Large intestine (tissue), 12 donors: ENCODE results near the gene JUND. TPM values are rescaled to one million over a fixed set of nuclear protein-coding genes. Genes with fewer than 3 reads are reported as not detected.
"Not testable (repeated sequence)": the region's sequence is repeated elsewhere in the genome, so short reads cannot be mapped to it uniquely, and the experiment has no call there.

Experiments
- DNase-seq, 2 donors: peaks; one replicate each; pipeline versions ENCODE4 v3.0.0 to v3.0.0-alpha.2; 2013
- H3K27ac ChIP-seq: one replicate; pipeline ENCODE4 v1.5.1; 2013; ENCODE audit warnings: low read length
- H3K27me3 ChIP-seq: 2 replicates; pipeline ENCODE4 v1.6.1; 2013; ENCODE audit warnings: low read length; ENCODE audit not compliant: control insufficient read depth, insufficient read depth
- H3K36me3 ChIP-seq: 2 replicates; pipeline ENCODE4 v1.6.1; 2013; ENCODE audit warnings: low read length; ENCODE audit not compliant: control insufficient read depth, insufficient read depth
- H3K4me1 ChIP-seq: one replicate; pipeline ENCODE4 v1.6.1; 2013; ENCODE audit warnings: low read length; ENCODE audit not compliant: control insufficient read depth, insufficient read depth
- H3K4me3 ChIP-seq: one replicate; pipeline ENCODE4 v1.5.1; 2013; ENCODE audit warnings: low read length
- H3K9me3 ChIP-seq: one replicate; pipeline ENCODE4 v1.6.1; 2013; ENCODE audit warnings: mild to moderate bottlenecking, low read depth, low read length, moderate library complexity; ENCODE audit not compliant: control insufficient read depth
- WGBS: methylation state at CpG from one replicate; pipeline ENCODE4 v1.1.5; 2013; ENCODE audit warnings: low lambda C conversion rate; ENCODE audit not compliant: insufficient coverage; 5-methylcytosine and 5-hydroxymethylcytosine counted together
- long read RNA-seq, 11 donors: transcript quantifications; one replicate each; lab custom pipeline, GENCODE V29; 2026
- polyA plus RNA-seq: library from polyadenylated mRNA; unstranded; fragments of 120-200 nt; gene quantifications from one replicate; pipeline ENCODE4 v1.2.1, GENCODE V29; 2013

JUND gene
- polyA plus RNA-seq, result 163 TPM
- long read RNA-seq, donor 1, transcript JUND-201 (1 exons, 1,863 nt), result major isoform, 214 of 214 reads
- long read RNA-seq, donor 1, partial matches to known transcripts, result 0 of 214 reads
- long read RNA-seq, donor 1, other reads (novel, unspliced or antisense), result 0 of 214 reads
- long read RNA-seq, donor 2, transcript JUND-201 (1 exons, 1,863 nt), result major isoform, 481 of 481 reads
- long read RNA-seq, donor 2, partial matches to known transcripts, result 0 of 481 reads
- long read RNA-seq, donor 2, other reads (novel, unspliced or antisense), result 0 of 481 reads
- long read RNA-seq, donor 3, result 0 reads
- long read RNA-seq, donor 4, transcript JUND-201 (1 exons, 1,863 nt), result major isoform, 51 of 51 reads
- long read RNA-seq, donor 4, partial matches to known transcripts, result 0 of 51 reads
- long read RNA-seq, donor 4, other reads (novel, unspliced or antisense), result 0 of 51 reads
- long read RNA-seq, donor 5, transcript JUND-201 (1 exons, 1,863 nt), result major isoform, 313 of 313 reads
- long read RNA-seq, donor 5, partial matches to known transcripts, result 0 of 313 reads
- long read RNA-seq, donor 5, other reads (novel, unspliced or antisense), result 0 of 313 reads
- long read RNA-seq, donor 6, transcript JUND-201 (1 exons, 1,863 nt), result major isoform, 585 of 585 reads
- long read RNA-seq, donor 6, partial matches to known transcripts, result 0 of 585 reads
- long read RNA-seq, donor 6, other reads (novel, unspliced or antisense), result 0 of 585 reads
- long read RNA-seq, donor 7, transcript JUND-201 (1 exons, 1,863 nt), result major isoform, 379 of 379 reads
- long read RNA-seq, donor 7, partial matches to known transcripts, result 0 of 379 reads
- long read RNA-seq, donor 7, other reads (novel, unspliced or antisense), result 0 of 379 reads
- long read RNA-seq, donor 8, transcript JUND-201 (1 exons, 1,863 nt), result major isoform, 420 of 420 reads
- long read RNA-seq, donor 8, partial matches to known transcripts, result 0 of 420 reads
- long read RNA-seq, donor 8, other reads (novel, unspliced or antisense), result 0 of 420 reads
- long read RNA-seq, donor 9, transcript JUND-201 (1 exons, 1,863 nt), result major isoform, 233 of 233 reads
- long read RNA-seq, donor 9, partial matches to known transcripts, result 0 of 233 reads
- long read RNA-seq, donor 9, other reads (novel, unspliced or antisense), result 0 of 233 reads
- long read RNA-seq, donor 10, transcript JUND-201 (1 exons, 1,863 nt), result major isoform, 349 of 349 reads
- long read RNA-seq, donor 10, partial matches to known transcripts, result 0 of 349 reads
- long read RNA-seq, donor 10, other reads (novel, unspliced or antisense), result 0 of 349 reads
- long read RNA-seq, donor 11, transcript JUND-201 (1 exons, 1,863 nt), result major isoform, 215 of 215 reads
- long read RNA-seq, donor 11, partial matches to known transcripts, result 0 of 215 reads
- long read RNA-seq, donor 11, other reads (novel, unspliced or antisense), result 0 of 215 reads

GRCh38 chr19:18281082-18282020, at the start of gene JUND:
TSS of gene JUND (minus strand) at chr19:18281622. CDS start at chr19:18281484, 138 bp downstream.
- WGBS, result no CpG with 5 or more reads among the region's 138 CpGs
- Histone ChIP-seq H3K27me3 (no peaks in the 10 kb centered on the region), H3K9me3 (no peaks in the 10 kb centered on the region), H3K4me3 (peak within 1 kb of the TSS; percentile 100), H3K4me1 (peaks cover 39% of the 10 kb centered on the region), H3K27ac (peak within 1 kb of the TSS; percentile 100), H3K36me3 (peaks cover 22% of the 10 kb centered on the region)
- DNase-seq, result peak; percentile 99 to 100

GRCh38 chr19:18330868-18331267, 49.4 kb upstream of the JUND start:
- no CpG with 5 or more reads among the region's 9 CpGs for WGBS
- no peaks in the 10 kb centered on the region for H3K9me3 ChIP-seq
- H3K36me3 ChIP-seq, result no peaks in the 10 kb centered on the region
- no peak overlapping the region for H3K4me3 ChIP-seq
- H3K27ac ChIP-seq, result no peak overlapping the region
- no peaks in the 10 kb centered on the region for H3K27me3 ChIP-seq
- peak in 1 of 2 donors; percentile 2 for DNase-seq
- H3K4me1 ChIP-seq, result peaks cover 32% of the 10 kb centered on the region

- Histone ChIP-seq H3K36me3 (no peaks in the 10 kb centered on the region), H3K4me1 (peaks cover 30% of the 10 kb centered on the region)
Measured at GRCh38 chr19:18329035-18329376, 47.6 kb upstream of the JUND start.

GRCh38 chr19:18328340-18329034, 47.1 kb upstream of the JUND start:
- Histone ChIP-seq H3K9me3 (no peaks in the 10 kb centered on the region), H3K27ac (peak overlapping the region; percentile 88), H3K27me3 (no peaks in the 10 kb centered on the region), H3K4me1 (peaks cover 30% of the 10 kb centered on the region), H3K36me3 (no peaks in the 10 kb centered on the region), H3K4me3 (peak overlapping the region; percentile 4)
- peak; percentile 92 to 94 for DNase-seq
- WGBS, result no CpG with 5 or more reads among the region's 9 CpGs

More at GRCh38 chr19:18329035-18329376, 47.6 kb upstream of the JUND start:
- H3K27ac ChIP-seq, result peak overlapping the region; percentile 88
- H3K4me3 ChIP-seq, result peak overlapping the region; percentile 4
- no peaks in the 10 kb centered on the region for H3K27me3 ChIP-seq
- no peak for DNase-seq
- no CpG with 5 or more reads among the region's 6 CpGs for WGBS
- H3K9me3 ChIP-seq, result no peaks in the 10 kb centered on the region

GRCh38 chr19:18326772-18327171, 45.4 kb upstream of the JUND start:
- Histone ChIP-seq H3K27me3 (no peaks in the 10 kb centered on the region), H3K9me3 (no peaks in the 10 kb centered on the region), H3K4me3 (no peak overlapping the region), H3K4me1 (peaks cover 26% of the 10 kb centered on the region), H3K36me3 (no peaks in the 10 kb centered on the region), H3K27ac (no peak overlapping the region)
- DNase-seq, result peak in 1 of 2 donors; percentile 14
- no CpG with 5 or more reads among the region's 5 CpGs for WGBS

- Histone ChIP-seq H3K4me1 (peaks cover 48% of the 10 kb centered on the region), H3K27ac (peak overlapping the region; percentile 98)
- WGBS, result 60% methylated on average over 3 of the region's 6 CpGs
- H3K36me3 ChIP-seq, DNase-seq, H3K4me3 ChIP-seq, H3K27me3 ChIP-seq, H3K9me3 ChIP-seq: not testable (repeated sequence)
Measured at GRCh38 chr19:18324373-18324731, 42.9 kb upstream of the JUND start.

GRCh38 chr19:18322759-18323460, 41.5 kb upstream of the JUND start, which contains the start of gene LSM4:
TSS of gene LSM4 (minus strand) at chr19:18323076. CDS start at chr19:18323020, 56 bp downstream.
- peak; percentile 99 for DNase-seq
- 0% methylated on average over 2 of the region's 75 CpGs for WGBS
- Histone ChIP-seq H3K36me3 (no peaks in the 10 kb centered on the region), H3K4me3 (peak within 1 kb of the TSS; percentile 79), H3K4me1 (peaks cover 49% of the 10 kb centered on the region), H3K9me3 (no peaks in the 10 kb centered on the region), H3K27ac (peak within 1 kb of the TSS; percentile 98), H3K27me3 (no peaks in the 10 kb centered on the region)

- Histone ChIP-seq H3K4me3 (peak overlapping the region; percentile 79), H3K27ac (peak overlapping the region; percentile 94), H3K4me1 (peaks cover 54% of the 10 kb centered on the region), H3K27me3 (no peaks in the 10 kb centered on the region), H3K9me3 (no peaks in the 10 kb centered on the region), H3K36me3 (no peaks in the 10 kb centered on the region)
- 0% methylated on average over 1 of the region's 7 CpGs for WGBS
- peak; percentile 73 to 84 for DNase-seq
Measured at GRCh38 chr19:18322318-18322758, 40.9 kb upstream of the JUND start.
